HG03103 (cell line): ENCODE results near the gene TPR.
"Not testable (repeated sequence)": the region's sequence is repeated elsewhere in the genome, so short reads cannot be mapped to it uniquely, and the experiment has no call there.

Source experiments
- ATAC-seq: cut with Tn5 transposase; IDR thresholded peaks from one replicate; pipeline ENCODE4 v1.9.1; 2021; ENCODE audit warnings: low read depth; ENCODE audit not compliant: unreplicated experiment

Gene TPR

DNA sequence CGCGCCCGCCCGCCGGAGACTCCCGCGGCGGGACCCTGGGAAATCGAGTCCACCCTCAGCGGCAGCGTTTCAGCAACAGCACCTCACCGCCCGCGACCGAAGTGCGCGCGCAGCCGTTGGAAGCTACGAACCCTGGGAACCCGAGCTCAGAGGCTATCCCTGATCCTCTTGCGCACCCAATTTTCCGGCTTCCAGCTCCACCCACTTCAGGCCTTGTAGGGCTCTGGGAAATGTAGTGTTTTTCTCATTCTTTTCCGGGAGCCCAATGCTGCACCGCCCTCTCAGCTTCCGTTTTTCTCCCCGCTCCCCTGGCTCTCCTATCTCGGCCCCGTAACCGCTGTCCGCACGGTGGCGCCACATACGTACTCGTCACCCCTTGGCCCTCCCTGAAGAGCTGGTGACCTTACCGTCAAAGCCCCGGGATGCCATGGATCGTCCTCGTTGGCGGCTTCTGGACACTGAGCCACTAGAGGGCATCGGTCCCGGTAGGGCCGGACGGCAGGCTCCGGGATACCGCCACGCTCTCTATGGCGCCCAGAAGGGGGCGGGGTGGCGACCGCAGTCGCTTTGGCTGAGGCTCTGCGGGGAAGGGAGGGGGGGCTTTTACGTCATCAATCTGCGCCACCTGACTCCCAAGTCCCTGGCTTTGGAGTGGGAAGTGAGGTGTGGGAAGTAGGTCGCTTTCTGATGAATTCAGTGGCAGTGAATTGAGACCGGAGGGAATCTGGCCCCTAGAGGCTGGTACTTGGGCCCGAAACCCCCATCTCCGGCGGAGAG lies at the start of gene TPR, which contains the start of gene ODR4:
TPR (minus strand) TSS at position 102 of the 777 bp plus-strand sequence. CDS start 225 bp downstream, outside the sequence.
ODR4 (plus strand) TSS at position 687 of the 777 bp plus-strand sequence. CDS start 3,948 bp downstream, outside the sequence.
- ATAC-seq, result peak; percentile 80

DNA sequence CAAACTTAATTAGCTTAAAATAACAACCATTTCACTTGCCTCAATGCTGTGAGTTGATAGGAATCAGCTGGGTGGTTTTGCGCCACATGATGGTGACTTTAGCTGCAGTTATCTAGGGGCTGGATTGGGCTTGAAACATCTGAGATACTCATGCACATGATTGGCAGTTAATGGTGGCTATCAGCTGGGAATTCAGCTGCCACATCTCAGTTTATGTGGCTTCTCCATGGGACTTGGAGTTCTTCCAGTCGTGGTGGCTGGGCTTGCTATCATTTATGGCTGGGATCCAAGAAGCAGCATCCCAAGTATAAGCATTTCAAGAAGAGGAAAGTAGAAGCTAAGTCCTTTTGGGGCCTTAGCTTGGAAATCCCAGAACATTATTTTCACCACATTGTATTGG lies 49.5 kb upstream of the TPR start:
- ATAC-seq, result no peak

DNA sequence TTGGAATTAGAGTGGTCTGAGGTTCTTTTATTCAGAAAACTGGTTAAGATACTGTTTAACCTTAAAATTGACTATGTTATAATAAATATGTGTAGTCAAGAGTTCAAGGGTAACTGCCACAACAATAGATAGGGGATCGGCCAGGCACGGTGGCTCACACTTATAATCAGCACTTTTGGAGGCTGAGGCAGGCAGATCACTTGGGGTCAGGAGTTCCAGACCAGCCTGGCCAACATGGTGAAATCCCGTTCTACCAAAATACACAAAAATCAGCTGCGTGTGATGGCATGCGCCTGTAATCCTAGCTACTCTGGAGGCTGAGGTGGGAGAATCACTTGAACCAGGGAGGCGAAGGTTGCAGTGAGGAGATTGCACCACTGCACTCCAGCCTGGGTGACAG lies 46.4 kb upstream of the TPR start:
- ATAC-seq, result no peak

DNA sequence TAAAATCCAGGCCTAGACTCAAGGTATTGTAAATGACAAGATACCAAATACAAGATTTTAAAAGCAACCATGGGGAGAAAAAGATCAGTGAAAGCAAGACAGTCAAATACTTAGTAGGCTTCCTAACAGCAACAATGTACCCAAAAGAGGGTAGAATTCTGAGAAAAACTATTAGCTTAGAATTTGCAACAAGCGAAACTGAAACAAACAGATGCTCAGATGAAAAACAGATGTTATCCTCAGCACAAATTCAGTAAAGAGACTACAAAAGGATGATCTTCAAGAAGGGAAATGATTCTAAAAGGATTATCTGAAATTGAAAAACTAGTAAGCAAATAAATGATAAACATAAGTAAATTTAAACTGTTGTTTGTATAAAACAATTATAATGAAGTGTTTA lies 45.9 kb upstream of the TPR start:
- peak; percentile 94 for ATAC-seq

DNA sequence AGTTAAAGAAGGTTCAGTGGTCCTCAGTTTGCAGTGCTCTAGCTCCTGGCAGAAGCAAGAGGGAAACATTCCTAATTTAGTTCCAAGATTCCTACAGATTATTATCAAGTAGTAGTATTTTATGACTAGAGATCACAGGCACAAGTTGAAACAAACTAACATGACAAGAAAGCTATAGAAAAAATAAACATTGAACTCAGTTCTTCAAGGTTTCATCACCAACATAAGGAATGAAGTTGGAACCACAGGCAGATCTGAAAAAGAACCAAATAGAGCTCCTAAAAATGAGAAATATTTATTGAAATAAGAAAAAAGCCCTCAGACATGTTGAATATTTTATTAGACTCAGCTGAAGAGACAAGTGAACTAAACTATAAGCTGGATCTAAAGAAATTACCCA lies 45.3 kb upstream of the TPR start:
- ATAC-seq, result no peak

DNA sequence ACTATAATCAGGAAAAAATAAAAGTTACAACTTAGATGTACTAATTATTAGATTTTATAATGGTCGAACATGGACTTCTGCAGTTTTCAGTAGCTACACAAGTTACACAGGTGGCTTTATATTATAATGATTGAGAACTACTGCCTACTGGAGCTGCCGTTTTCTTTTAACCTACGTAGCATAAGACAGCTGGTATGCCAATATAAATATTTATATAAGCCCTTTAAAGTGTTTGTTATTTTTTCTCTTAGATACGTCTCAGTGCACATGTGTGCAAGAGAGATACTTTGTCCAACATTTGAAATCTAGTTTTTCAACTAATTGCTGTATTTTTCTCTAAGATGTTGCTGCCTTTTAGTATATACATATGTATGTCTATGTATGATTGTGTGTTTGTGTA lies 43.5 kb upstream of the TPR start:
- no peak for ATAC-seq

DNA sequence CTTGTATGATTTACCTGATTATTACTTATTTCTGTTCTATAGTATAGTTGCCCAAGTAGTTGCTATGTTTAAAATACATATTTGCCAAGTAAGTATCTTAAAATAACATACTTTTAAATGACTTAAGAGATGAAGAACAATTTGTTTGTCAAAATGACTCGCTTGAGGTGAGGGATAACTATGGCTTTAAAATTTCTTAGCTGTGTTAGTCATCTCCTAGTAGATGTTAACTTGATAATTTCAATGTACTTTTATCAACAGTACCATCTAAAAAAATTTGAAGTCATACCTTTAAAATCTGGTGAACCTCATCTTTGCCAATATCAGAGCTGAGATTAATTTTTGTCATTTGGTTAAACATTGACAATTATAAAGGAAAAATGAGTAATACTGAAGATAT lies 38.3 kb upstream of the TPR start:
- ATAC-seq, result no peak

DNA sequence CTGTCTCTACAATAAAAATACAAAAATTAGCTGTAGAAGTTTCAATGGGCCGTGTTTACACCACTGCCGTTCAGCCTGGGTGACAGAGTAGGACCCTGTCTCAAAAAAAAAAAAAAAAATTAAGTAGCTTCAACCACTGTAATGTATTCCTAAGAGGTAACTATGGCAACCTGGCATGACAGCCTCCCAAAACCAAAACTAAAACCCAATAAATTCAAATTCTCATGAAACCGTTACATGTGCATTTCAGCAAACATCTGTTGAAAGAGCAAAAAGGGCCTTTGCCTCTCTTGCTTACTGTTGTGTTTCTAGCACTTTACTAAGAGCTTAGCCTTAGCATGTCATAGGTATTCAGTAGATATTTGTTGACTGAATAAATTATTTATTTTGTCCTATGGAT lies 34.0 kb upstream of the TPR start:
- no peak for ATAC-seq

DNA sequence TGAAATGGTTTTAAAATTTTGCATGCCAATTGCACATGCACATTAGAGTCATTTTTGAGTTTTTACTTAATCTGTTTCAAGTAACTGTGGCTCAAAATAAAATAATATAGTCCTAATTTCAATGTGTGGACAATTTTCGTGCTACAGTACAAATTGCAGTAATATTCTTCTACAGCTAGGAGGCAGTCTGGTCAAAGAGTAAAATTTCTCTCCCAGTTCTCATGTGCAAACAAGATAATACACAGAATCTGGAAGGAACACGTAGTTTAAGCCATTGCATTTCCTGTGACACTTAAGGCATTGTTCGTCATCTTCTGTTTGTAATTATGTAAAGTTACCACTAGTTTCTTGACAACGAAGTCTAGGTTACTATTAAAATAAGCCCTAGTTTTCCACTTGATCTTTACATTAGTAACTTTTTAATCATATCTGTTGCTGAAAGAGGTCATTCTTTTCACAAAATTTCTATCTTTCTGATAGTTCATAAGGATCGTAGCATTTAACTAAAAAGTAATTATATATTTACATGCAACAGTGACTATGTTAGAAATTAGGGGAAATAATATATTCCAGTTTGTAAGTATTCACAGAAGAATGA lies 29.5 kb upstream of the TPR start:
- ATAC-seq, result no peak

DNA sequence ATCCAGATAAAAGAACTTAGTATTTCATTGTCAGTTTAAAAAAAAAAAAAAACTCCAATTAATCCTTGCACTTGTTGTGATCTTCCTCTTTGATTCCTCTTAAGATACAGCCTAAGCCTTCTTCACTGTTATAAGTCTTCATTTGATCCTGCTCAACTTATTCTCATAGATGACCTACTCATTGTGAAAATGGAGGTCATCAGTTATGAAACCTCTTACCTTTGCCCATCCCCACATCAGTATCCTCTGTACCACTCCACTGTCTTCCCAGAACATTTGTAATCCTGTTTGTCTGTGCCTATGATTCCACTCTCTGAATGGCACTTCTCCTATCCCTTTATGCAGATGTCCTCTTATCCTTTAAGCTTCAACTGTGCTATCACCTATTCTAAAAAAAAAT lies 28.6 kb upstream of the TPR start:
- ATAC-seq, result no peak

DNA sequence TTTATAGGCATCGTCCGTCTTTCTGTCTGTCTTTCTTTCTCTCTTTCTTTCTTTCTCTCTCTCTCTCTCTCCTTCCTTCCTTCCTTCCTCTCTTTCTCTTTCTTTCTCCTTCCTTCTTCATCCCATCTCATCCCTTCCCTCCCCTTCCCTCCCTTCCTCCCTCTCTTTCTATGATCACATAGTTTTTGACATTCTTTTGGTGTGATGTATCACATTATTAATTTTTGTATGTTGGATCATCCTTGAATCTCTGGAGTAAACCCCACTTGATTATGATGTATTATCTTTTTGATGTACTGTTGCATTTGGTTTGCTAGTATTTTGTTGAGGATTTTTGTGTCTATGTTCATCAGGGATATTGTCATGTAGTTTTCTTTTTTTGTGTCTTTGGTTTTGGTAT lies 26.4 kb upstream of the TPR start:
- ATAC-seq, result not testable (repeated sequence)

DNA sequence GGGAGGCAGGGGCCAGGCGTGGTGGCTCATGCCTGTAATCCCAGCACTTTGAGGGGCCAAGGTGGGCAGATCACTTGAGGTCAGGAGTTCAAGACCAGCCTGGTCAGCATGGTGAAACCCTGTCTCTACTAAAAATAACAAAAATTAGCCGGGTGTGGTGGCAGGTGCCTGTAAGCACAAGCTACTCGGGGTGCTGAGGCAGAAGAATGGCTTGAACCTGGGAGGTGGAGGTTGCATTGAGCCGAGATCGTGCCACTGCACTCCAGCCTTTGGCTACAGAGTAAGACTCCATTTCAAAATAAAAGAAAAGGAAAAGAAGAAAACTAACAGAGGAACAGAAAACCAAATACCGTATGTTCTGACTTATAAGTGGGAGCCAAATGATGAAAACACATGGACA lies 17.7 kb upstream of the TPR start:
- not testable (repeated sequence) for ATAC-seq

DNA sequence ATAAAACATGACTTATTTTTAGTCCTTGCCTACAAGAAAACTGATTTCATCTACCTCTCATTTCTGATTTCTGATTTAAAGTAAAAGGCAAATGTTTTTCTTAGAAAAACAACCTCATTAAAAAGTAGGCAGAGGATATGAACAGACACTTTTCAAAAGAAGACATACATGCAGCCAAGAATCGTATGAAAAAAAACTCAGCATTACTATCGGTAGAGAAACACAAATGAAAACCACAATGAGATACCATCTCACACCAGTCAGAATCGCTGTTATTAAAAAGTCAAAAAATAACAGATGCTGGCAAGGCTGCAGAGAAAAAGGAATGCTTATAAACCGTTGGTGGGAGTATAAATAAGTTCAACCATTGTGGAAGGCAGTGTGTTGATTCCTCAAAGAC lies 16.8 kb upstream of the TPR start:
- ATAC-seq, result no peak

DNA sequence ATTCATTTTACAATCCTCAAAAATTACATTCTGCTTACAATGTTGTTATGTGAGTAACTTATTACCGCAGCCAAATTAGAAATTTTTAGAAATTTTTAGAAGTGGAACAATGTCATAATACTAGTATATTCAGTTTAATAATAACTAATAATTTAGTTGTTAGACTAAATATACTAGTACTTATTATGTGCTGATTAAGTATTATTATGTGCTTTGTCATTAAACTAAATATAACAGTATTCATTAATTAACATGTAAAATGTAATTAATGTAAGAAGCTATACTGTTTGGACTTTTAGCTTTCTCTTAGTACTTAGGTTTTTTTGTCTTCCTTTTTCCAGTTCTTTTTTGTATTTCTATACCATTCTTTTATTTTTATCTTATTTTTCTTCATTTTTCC lies 15.9 kb upstream of the TPR start:
- no peak for ATAC-seq

DNA sequence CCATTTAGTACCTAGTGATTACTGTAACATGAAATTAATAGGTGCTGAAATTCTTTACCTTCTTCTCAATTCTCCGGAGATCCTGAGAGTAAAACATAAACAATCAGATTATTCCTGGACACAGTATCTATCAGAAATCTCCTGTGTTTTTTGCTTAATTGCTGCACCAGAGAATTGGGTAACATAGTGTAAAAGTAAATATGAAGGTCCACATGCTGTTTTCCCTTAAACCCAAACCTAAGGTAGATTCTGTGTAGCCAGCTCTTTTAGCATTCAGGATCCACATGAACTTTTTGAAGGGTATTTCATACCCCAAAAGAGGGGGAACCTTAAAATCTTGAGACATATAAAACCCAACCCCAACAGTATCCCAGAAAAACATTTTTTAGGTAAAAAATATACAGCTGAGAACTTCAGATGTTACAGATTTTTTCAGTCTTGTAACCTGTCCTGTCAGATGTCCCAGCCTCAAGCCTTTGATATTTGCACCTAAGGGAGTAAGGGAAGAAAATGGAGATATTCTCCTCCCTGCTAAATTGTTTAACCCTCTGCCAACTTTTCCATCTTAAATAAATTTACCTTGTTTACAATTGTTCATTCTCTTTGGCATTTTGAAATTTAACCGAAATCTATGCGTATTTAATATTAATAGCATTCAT lies 11.8 kb upstream of the TPR start:
- no peak for ATAC-seq

DNA sequence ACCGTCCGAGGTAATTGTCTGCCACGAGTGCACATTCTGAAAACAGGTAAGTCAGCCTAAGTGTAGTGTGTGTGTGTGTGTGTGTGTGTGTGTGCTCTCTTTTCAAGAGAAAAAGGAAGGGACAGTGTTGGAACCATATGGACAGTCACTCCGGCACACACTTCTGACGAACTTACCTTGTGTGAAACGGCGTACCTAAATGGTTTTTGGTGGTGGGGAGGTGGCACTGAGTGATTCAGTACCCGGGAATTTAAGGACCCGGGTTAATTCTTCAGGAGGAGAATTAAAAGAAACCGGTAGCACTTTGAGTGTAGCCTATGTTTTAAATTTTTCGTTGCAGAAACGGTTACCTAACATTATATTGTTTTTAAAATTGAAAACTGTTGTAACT lies 871 bp upstream of the TPR start:
- no peak for ATAC-seq

DNA sequence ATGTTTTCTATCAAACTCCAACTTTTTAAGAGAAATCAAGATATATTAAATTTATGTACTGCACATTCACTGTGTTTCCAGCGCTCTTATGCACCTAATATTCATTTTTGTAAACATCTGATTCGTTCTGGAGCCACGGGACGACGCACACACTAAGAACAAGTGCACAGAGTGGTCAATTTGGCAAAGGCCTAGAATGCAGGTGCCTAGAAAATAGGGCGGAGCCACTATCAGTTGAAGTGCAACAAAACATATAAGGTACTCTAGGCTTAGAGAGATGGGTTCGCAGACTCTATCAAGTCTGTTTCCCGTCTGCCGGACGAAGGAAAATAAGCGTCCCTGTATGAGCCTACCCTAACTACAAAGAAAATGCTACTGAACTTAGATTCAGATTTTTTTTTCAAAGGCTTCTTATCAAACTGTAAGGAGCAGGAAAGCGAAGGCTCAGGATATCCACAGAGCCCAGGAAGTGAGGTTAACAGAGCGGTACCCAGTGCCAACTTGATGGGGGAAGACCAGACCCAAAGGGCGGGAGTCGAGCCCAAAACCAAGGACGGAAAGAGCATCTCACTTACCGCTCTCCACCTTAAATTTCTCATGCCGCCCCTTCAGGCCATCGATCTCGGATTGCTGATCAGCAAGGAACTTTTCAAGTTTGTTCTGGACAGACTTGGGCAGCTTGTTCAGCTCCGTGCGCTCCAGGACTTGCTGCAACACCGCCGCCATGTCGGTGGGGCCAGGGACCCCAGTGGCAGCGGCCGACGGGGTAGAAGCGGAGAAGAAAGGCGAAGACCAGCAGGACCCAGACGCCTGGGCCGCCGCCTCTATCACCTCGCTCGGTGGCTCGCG lies 526 bp downstream of the TPR start:
- peak; percentile 34 for ATAC-seq

DNA sequence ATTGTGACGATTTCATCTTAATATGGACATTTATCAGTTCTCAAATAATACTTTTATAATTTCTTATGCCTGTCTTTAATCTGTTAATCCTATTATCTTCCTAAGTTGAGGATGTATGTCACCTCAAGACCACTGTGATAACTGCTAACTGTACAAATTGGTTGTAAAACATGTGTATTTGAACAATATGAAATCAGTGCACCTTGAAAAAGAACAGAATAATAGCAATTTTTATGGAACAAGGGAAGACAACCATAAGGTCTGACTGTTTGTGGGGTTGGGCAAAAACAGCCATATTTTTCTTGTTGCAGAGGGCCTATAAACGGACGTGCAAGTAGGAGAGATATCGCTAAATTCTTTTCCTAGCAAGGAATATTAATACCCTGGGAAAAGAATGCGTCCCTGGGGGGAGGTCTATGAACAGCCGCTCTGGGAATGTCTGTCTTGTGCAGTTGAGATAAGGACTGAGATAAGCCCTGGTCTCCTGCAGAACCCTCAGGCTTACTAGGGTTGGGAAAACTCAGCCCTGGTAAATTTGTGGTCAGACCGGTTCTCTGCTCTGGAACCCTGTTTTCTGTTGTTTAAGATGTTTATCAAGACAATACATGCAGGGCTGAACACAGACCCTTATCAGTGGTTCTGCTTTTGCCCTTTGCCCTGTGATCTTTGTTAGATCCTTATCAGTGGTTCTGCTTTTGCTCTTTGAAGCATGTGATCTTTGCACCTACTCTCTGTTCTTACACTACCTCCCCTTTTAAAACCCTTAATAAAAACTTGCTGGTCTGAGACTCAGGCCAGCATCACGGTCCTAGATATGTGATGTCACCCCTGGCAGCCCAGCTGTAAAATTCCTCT lies 27.0 kb downstream of the TPR start:
- ATAC-seq, result not testable (repeated sequence)

DNA sequence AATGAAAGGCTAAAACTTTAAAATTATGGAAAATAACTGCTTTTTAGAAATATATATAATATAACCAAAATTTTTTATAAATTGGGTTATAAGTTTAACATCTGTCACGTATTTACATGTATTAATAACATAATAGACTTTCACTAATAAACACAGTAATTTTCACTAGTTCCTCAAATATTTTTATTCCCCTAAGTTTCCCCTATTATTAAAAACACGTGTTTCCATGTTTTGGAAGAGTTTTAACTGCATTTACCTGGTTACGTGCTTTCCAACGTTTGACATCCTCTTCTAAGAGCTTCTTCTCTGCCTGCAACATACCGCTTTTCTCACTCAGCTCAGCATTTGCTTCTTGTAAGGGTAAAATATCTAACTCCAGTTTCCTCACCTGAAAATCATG lies 34.3 kb downstream of the TPR start:
- ATAC-seq, result no peak

DNA sequence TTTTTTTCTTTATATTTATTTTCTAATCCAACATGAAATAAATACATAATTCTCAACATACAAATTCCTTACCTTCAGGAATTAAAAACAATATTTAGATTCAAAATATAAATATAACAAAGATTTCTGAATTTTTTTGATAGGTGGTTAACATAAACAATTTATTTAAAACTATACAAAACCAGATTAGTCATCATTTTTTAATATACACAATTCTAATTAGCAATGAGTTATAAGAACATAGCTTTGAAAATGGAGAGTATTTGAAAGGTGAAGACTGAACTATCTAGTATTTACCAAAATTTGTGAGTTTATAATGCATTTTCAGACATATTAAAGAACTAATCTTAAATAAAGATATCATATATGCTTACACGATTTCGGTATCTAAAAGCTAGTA lies 37.5 kb downstream of the TPR start:
- no peak for ATAC-seq
